ENCODE results near the gene NELFB. TPM values are rescaled to one million over a fixed set of nuclear protein-coding genes. Genes with fewer than 3 reads are reported as not detected.
"Not testable (repeated sequence)": the region's sequence is repeated elsewhere in the genome, so short reads cannot be mapped to it uniquely, and the experiment has no call there.

NELFB gene
- total RNA-seq, 1 experiment from 2014 or later = 47.3 TPM

- peak; percentile 33 for DNase-seq (ENCODE audit: low read depth, low spot score)
- in situ Hi-C loops (cut with HindIII; ENCODE audit: low pct_unique_long_range_greater_than_20kb, low sequenced_read_pairs) = no loop called here
These were observed 454 bp downstream of the NELFB start for GRCh38 chr9:137255448-137256114.

GRCh38 chr9:137256362-137256761 lies 1.2 kb downstream of the NELFB start:
- no peak for DNase-seq (ENCODE audit: low read depth, low spot score)
- in situ Hi-C loops (cut with HindIII; ENCODE audit: low pct_unique_long_range_greater_than_20kb, low sequenced_read_pairs) = no loop called here

- in situ Hi-C loops (cut with HindIII; ENCODE audit: low pct_unique_long_range_greater_than_20kb, low sequenced_read_pairs) = no loop called here
- DNase-seq (ENCODE audit: low read depth, low spot score) = no peak
These were observed 1.7 kb downstream of the NELFB start for GRCh38 chr9:137256856-137257255.

- peak; percentile 59 for DNase-seq (ENCODE audit: low read depth, low spot score)
- in situ Hi-C loops (cut with HindIII; ENCODE audit: low pct_unique_long_range_greater_than_20kb, low sequenced_read_pairs) = not testable (repeated sequence)
These were observed 7.2 kb downstream of the NELFB start for GRCh38 chr9:137262173-137262908.

- in situ Hi-C loops (cut with HindIII; ENCODE audit: low pct_unique_long_range_greater_than_20kb, low sequenced_read_pairs) = no loop called here
- DNase-seq (ENCODE audit: low read depth, low spot score) = no peak
These were observed 7.8 kb downstream of the NELFB start for GRCh38 chr9:137262909-137263285.

GRCh38 chr9:137263506-137263905 lies 8.4 kb downstream of the NELFB start:
- in situ Hi-C loops (cut with HindIII; ENCODE audit: low pct_unique_long_range_greater_than_20kb, low sequenced_read_pairs) = no loop called here
- DNase-seq (ENCODE audit: low read depth, low spot score) = no peak

- no peak for DNase-seq (ENCODE audit: low read depth, low spot score)
These were observed 8.9 kb downstream of the NELFB start for GRCh38 chr9:137264067-137264466.

GRCh38 chr9:137265496-137266161 lies 10.5 kb downstream of the NELFB start:
- DNase-seq (ENCODE audit: low read depth, low spot score) = no peak
- in situ Hi-C loops (cut with HindIII; ENCODE audit: low pct_unique_long_range_greater_than_20kb, low sequenced_read_pairs) = no loop called here

More at GRCh38 chr9:137264067-137264466, 8.9 kb downstream of the NELFB start:
- in situ Hi-C loops (cut with HindIII; ENCODE audit: low pct_unique_long_range_greater_than_20kb, low sequenced_read_pairs) = no loop called here

GRCh38 chr9:137266162-137266527 lies 11.0 kb downstream of the NELFB start:
- DNase-seq (ENCODE audit: low read depth, low spot score) = no peak
- in situ Hi-C loops (cut with HindIII; ENCODE audit: low pct_unique_long_range_greater_than_20kb, low sequenced_read_pairs) = no loop called here

GRCh38 chr9:137266585-137267453 lies 11.7 kb downstream of the NELFB start:
- no peak for DNase-seq (ENCODE audit: low read depth, low spot score)
- in situ Hi-C loops (cut with HindIII; ENCODE audit: low pct_unique_long_range_greater_than_20kb, low sequenced_read_pairs) = no loop called here

GRCh38 chr9:137267933-137268355 lies 12.8 kb downstream of the NELFB start:
- no peak for DNase-seq (ENCODE audit: low read depth, low spot score)
- in situ Hi-C loops (cut with HindIII; ENCODE audit: low pct_unique_long_range_greater_than_20kb, low sequenced_read_pairs) = no loop called here

GRCh38 chr9:137268538-137269201 lies 13.5 kb downstream of the NELFB start:
- DNase-seq (ENCODE audit: low read depth, low spot score) = no peak
- in situ Hi-C loops (cut with HindIII; ENCODE audit: low pct_unique_long_range_greater_than_20kb, low sequenced_read_pairs) = no loop called here

GRCh38 chr9:137269231-137269772 lies 14.2 kb downstream of the NELFB start:
- in situ Hi-C loops (cut with HindIII; ENCODE audit: low pct_unique_long_range_greater_than_20kb, low sequenced_read_pairs) = no loop called here
- no peak for DNase-seq (ENCODE audit: low read depth, low spot score)

- in situ Hi-C loops (cut with HindIII; ENCODE audit: low pct_unique_long_range_greater_than_20kb, low sequenced_read_pairs) = no loop called here
- no peak for DNase-seq (ENCODE audit: low read depth, low spot score)
These were observed 16.0 kb downstream of the NELFB start for GRCh38 chr9:137270929-137271695.

- in situ Hi-C loops (cut with HindIII; ENCODE audit: low pct_unique_long_range_greater_than_20kb, low sequenced_read_pairs) = no loop called here
These were observed 16.6 kb downstream of the NELFB start for GRCh38 chr9:137271696-137272076.

GRCh38 chr9:137272241-137273094 lies 17.3 kb downstream of the NELFB start:
- no peak for DNase-seq (ENCODE audit: low read depth, low spot score)
- in situ Hi-C loops (cut with HindIII; ENCODE audit: low pct_unique_long_range_greater_than_20kb, low sequenced_read_pairs) = no loop called here

More at GRCh38 chr9:137271696-137272076, 16.6 kb downstream of the NELFB start:
- DNase-seq (ENCODE audit: low read depth, low spot score) = no peak

All from SK-MEL-5 (cell line).